ENCODE data around the gene PON2. TPM values are rescaled to one million over a fixed set of nuclear protein-coding genes. Genes with fewer than 3 reads are reported as not detected.

PON2 gene
- total and polyA plus RNA-seq, 2 of the 8 experiments (the other 6 are each of a cell fraction or from before 2014, with no cell fraction given): 20.6 to 31.0 TPM

DNA sequence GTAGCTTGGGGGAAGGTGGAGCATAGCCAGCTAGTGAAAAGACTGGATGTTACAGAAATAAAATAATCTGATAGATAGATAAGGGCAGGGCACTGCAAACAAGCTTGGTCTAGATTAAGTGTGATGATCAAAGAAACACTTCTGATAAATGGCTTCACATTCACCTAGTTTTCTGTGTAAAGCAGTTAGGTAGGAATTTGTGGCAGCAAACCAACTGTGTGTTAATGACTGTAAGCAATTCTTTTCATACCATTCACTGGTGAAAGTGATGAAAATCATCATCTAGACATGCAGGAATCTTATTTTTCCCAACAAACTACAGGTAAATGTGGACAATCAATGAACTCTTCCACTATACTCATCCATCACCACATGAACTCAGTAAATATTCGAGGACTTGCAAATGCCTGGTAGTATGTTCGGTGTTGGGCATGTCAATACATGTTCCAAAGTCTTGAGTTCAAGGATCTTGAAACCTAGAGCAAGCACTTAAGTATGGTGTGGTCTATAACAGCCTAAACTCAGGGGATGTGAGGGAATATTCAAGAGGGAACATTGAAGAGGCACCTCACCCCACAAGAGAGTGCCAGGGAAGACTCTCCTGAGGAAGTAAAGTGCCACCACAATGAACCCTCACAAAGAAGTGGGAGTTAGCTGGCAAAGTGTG, 59.1 kb downstream of the PON2 start:
- no peak overlapping the region for H3K18ac ChIP-seq (ENCODE audit: extremely low read depth, low read length)
- H3K79me2 ChIP-seq (ENCODE audit: control insufficient read depth in 1 of 2, insufficient read depth in 2 of 2, low read length in 2 of 2): no peaks in the 10 kb centered on the region
- H2BK15ac ChIP-seq (ENCODE audit: low read length): no peak overlapping the region
- no peak overlapping the region for H3K27ac ChIP-seq (ENCODE audit: low read depth, low read length)
- H3K27me3 ChIP-seq (replicated peaks in 1 of 4; ENCODE audit: control insufficient read depth in 3 of 4, extremely low read depth in 1 of 4, insufficient read depth in 3 of 4, low read length in 3 of 4): no peaks in the 10 kb centered on the region
- H3K9ac ChIP-seq (replicated peaks in 1 of 4; ENCODE audit: extremely low read depth in 1 of 4, low read depth in 3 of 4, low read length in 3 of 4): no peak overlapping the region
- no peak overlapping the region for H2BK120ac ChIP-seq (replicated peaks; ENCODE audit: low read depth, low read length)
- 89% methylated on average over 2 of the region's 2 CpGs; no CpG with 5 or more reads in 1 of the 2 experiments for WGBS, 2 experiments (ENCODE audit: extremely low coverage in 1 of 2, insufficient coverage in 1 of 2, insufficient read length in 1 of 2, insufficient replicate concordance in 2 of 2, low coverage in 1 of 2, low lambda C conversion rate in 2 of 2, missing lambda C conversion rate in 1 of 2)
- peaks cover 5 to 12% of the 10 kb centered on the region in 2 experiments; a peak in 1 of 4 replicates for H3K9me3 ChIP-seq (ENCODE audit: insufficient read depth in 2 of 2, low read depth in 1 of 2, low read length in 1 of 2)
- H3K14ac ChIP-seq (ENCODE audit: insufficient read length): no peak overlapping the region
- ChIA-PET POLR2A (ENCODE audit: partially characterized antibody) (no interaction called here), CTCF (ENCODE audit: partially characterized antibody) (interaction anchor here (1.2 kb wide), 1 partner anchor 21 kb away, joined by 3 read pairs; the partner anchor contains the start of gene PON3)
- no peak overlapping the region for H3K56ac ChIP-seq (replicated peaks; ENCODE audit: insufficient read length, low read depth, low read length)
- no peaks in the 10 kb centered on the region; the same call in 1 of the 2 replicates for H3K23me2 ChIP-seq (ENCODE audit: low read depth, low read length)
- H3K79me1 ChIP-seq (ENCODE audit: low read depth, low read length): no peaks in the 10 kb centered on the region
- DNase-seq (ENCODE audit: low read depth in 1 of 2, low spot score in 2 of 2): no peak
- no peak overlapping the region for H4K8ac ChIP-seq (ENCODE audit: extremely low read depth, insufficient read depth, low read length)
- no peak overlapping the region for H3K23ac ChIP-seq (ENCODE audit: insufficient read length)
- H2BK5ac ChIP-seq (ENCODE audit: low read depth, low read length): no peak overlapping the region
- H2AFZ ChIP-seq (ENCODE audit: low read length): peak overlapping the region; percentile 37; the same call in 1 of the 2 replicates
- H3K4me2 ChIP-seq (ENCODE audit: insufficient read depth in 1 of 2, low read depth in 2 of 2, low read length in 2 of 2): no peak overlapping the region
- H2BK12ac ChIP-seq (ENCODE audit: low read depth, low read length): no peak overlapping the region
- no peak overlapping the region for H3K4ac ChIP-seq (replicated peaks; ENCODE audit: insufficient read length, low read depth, low read length)
- no peak overlapping the region for H2AK5ac ChIP-seq (ENCODE audit: low read depth, low read length)
- no peak for FAIRE-seq
- no peak overlapping the region for H3K4me3 ChIP-seq (ENCODE audit: extremely low read depth in 1 of 4, insufficient read depth in 2 of 4, low read depth in 3 of 4, low read length in 4 of 4)
- H3K4me1 ChIP-seq (replicated peaks in 1 of 4; ENCODE audit: control insufficient read depth in 3 of 4, insufficient read depth in 4 of 4, low read length in 3 of 4): no peaks in the 10 kb centered on the region
- H2BK20ac ChIP-seq (ENCODE audit: low read length): no peak overlapping the region
- H4K91ac ChIP-seq (replicated peaks; ENCODE audit: insufficient read length, low read length): no peak overlapping the region
- no peaks in the 10 kb centered on the region for H4K20me1 ChIP-seq (replicated peaks in 1 of 2; ENCODE audit: control insufficient read depth in 1 of 2, insufficient read depth in 2 of 2, low read length in 2 of 2)
- H4K5ac ChIP-seq (ENCODE audit: insufficient read length, low read depth, low read length): no peak overlapping the region
- no peaks in the 10 kb centered on the region for H3K36me3 ChIP-seq (ENCODE audit: control insufficient read depth in 2 of 4, insufficient read depth in 4 of 4, low read length in 3 of 4)
- TF ChIP-seq MAX (IDR thresholded peaks at IDR 0.05): no peak
- TF ChIP-seq KDM5A (IDR thresholded peaks at IDR 0.05; ENCODE audit: low read length): no peak
- TF ChIP-seq CTBP2 (IDR thresholded peaks at IDR 0.05; ENCODE audit: borderline replicate concordance, insufficient read depth, insufficient read length, low read length): no peak
- no peak for TF ChIP-seq NRF1 (IDR thresholded peaks at IDR 0.05; ENCODE audit: low read depth, low read length)
- no peak for TF ChIP-seq BRCA1 (IDR thresholded peaks at IDR 0.05; ENCODE audit: low read depth, low read length)
- no peak for TF ChIP-seq RAD21 (IDR thresholded peaks at IDR 0.05 in 1 of 2, conservative IDR thresholded peaks at IDR 0.05 in 1 of 2; ENCODE audit: low read depth in 2 of 2, low read length in 2 of 2)
- no peak for TF ChIP-seq CREB1 (IDR thresholded peaks at IDR 0.05)
- TF ChIP-seq KDM1A (IDR thresholded peaks at IDR 0.05; ENCODE audit: borderline replicate concordance, low read length): no peak
- TF ChIP-seq RNF2 (IDR thresholded peaks at IDR 0.05; ENCODE audit: borderline replicate concordance, low read depth, low read length, missing control alignments, poor library complexity, severe bottlenecking): no peak
